Central memory CD8-positive, alpha-beta T cell (primary cell): Measurements from ENCODE around the gene KCNK5.

Experiments
- ATAC-seq: fragments of 150-1000 bp; cut with Tn5 transposase; replicated peaks from 2 replicates; pipeline ENCODE4 v1.10.0; 2022; ENCODE audit warnings: mild to moderate bottlenecking, moderate FRiP score, moderate number of reproducible peaks; ENCODE audit not compliant: poor library complexity, severe bottlenecking; ENCODE audit errors: extremely low read depth
- DNase-seq, 2 donors: peaks; one replicate each; pipeline ENCODE4 v3.0.0; 2021; ENCODE audit warnings: low spot score in 2 of 2
- H3K27ac Mint-ChIP-seq: one replicate; pipeline ENCODE4 v1.8.0; 2022; ENCODE audit warnings: low read depth, mild to moderate bottlenecking, moderate library complexity, mixed read lengths
- H3K27me3 Mint-ChIP-seq: one replicate; pipeline ENCODE4 v1.8.0; 2022; ENCODE audit warnings: mixed read lengths
- H3K36me3 Mint-ChIP-seq: one replicate; pipeline ENCODE4 v1.8.0; 2022; ENCODE audit warnings: mild to moderate bottlenecking, moderate library complexity, mixed read lengths; ENCODE audit not compliant: insufficient read depth
- H3K4me1 Mint-ChIP-seq: one replicate; pipeline ENCODE4 v1.8.0; 2022; ENCODE audit warnings: mixed read lengths
- H3K4me3 Mint-ChIP-seq: one replicate; pipeline ENCODE4 v1.8.0; 2022; ENCODE audit warnings: mild to moderate bottlenecking, moderate library complexity, mixed read lengths
- H3K9me3 Mint-ChIP-seq: one replicate; pipeline ENCODE4 v1.8.0; 2022; ENCODE audit warnings: mixed read lengths

Gene KCNK5

DNA sequence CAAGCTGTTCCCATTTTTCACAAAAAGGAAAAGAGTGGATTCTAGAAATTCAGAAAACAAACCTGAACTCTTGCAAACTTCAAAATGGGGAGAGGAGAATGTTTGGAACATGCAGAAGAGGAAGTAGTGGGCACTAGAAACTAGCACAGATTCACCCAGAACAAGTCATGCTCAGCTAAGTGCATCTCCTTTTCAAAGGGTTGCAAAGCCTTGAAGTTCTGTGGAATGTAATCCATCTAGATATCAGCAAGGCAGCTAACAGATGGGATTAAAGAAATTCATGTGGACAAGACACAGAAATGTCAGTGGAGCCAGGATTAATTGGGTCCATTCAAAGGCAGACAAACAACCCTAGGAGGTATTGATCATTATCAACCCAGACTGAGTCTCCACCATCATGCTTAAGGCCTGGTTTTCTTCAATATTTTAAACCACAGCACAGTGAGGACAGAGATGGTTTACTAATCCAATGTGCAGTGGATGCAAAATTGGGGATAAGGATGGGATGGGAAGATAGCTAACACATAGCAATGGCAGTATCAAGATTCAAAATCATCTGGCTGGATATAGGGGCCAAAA is 31.3 kb downstream of the KCNK5 start:
- H3K27ac Mint-ChIP-seq = no peak overlapping the region
- no peak for DNase-seq
- H3K9me3 Mint-ChIP-seq = no peaks in the 10 kb centered on the region
- no peak overlapping the region for H3K4me3 Mint-ChIP-seq
- H3K36me3 Mint-ChIP-seq = peaks cover 1% of the 10 kb centered on the region
- H3K4me1 Mint-ChIP-seq = no peaks in the 10 kb centered on the region
- no peaks in the 10 kb centered on the region for H3K27me3 Mint-ChIP-seq
- no peak for ATAC-seq

- Mint-ChIP-seq H3K36me3 (peaks cover 3% of the 10 kb centered on the region), H3K27me3 (no peaks in the 10 kb centered on the region), H3K4me1 (no peaks in the 10 kb centered on the region), H3K4me3 (no peak overlapping the region), H3K27ac (no peak overlapping the region), H3K9me3 (no peaks in the 10 kb centered on the region)
- ATAC-seq (no peak), DNase-seq (no peak)
Measured at GRCh38 chr6:39197521-39197920, 31.8 kb downstream of the KCNK5 start.

DNA sequence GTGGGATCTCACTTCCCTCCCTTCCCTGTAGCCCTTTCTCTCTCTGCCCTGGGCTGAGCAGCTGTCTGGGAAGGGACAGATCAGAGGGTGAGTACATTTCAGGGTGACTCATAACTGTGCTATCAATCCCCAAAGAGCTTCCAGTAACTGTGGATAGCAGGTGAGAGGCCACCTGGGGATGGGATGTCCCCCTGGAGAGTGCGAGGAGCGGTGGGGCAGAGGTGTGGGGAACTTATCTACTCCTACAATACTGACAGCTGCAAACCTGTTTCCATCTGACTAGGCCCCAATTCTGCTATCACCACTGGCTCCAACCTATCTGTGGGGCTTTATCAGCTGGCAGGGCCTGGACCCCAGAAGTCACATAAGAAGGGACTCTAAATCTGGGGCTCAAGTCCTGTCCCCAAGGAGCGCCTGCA is 32.6 kb downstream of the KCNK5 start:
- Mint-ChIP-seq H3K4me3 (no peak overlapping the region), H3K27ac (no peak overlapping the region), H3K27me3 (no peaks in the 10 kb centered on the region), H3K36me3 (peaks cover 3% of the 10 kb centered on the region), H3K4me1 (no peaks in the 10 kb centered on the region), H3K9me3 (no peaks in the 10 kb centered on the region)
- no peak for ATAC-seq
- no peak for DNase-seq

GRCh38 chr6:39195792-39196385 is 33.4 kb downstream of the KCNK5 start:
- no peak for ATAC-seq
- Mint-ChIP-seq H3K4me1 (no peaks in the 10 kb centered on the region), H3K27ac (no peak overlapping the region), H3K36me3 (peaks cover 3% of the 10 kb centered on the region), H3K9me3 (no peaks in the 10 kb centered on the region), H3K27me3 (no peaks in the 10 kb centered on the region), H3K4me3 (no peak overlapping the region)
- no peak for DNase-seq

DNA sequence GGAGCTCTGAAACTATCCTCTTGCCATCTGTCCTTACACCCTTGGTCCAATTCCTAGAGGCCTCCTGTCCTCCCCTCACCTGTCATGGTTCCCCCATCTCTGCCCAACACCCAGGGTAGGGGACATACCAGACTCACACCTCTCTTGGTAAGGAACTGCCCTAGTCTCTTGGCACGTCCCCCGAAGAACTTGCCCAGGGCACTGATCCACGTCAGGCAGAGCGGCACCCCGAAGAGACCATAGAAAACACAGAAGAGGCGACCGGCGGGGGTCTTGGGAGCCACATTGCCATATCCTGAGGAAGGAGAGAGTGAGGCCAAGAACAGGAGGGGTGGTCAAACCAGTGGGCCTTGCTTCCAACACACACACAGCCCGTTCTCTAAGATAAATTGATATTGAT is 34.8 kb downstream of the KCNK5 start:
- Mint-ChIP-seq H3K36me3 (peaks cover 3% of the 10 kb centered on the region), H3K4me3 (no peak overlapping the region), H3K27ac (no peak overlapping the region), H3K9me3 (no peaks in the 10 kb centered on the region), H3K27me3 (no peaks in the 10 kb centered on the region), H3K4me1 (no peaks in the 10 kb centered on the region)
- ATAC-seq (no peak), DNase-seq (no peak)

- H3K27ac Mint-ChIP-seq = no peak overlapping the region
Measured at GRCh38 chr6:39193201-39193791, 36.0 kb downstream of the KCNK5 start.

DNA sequence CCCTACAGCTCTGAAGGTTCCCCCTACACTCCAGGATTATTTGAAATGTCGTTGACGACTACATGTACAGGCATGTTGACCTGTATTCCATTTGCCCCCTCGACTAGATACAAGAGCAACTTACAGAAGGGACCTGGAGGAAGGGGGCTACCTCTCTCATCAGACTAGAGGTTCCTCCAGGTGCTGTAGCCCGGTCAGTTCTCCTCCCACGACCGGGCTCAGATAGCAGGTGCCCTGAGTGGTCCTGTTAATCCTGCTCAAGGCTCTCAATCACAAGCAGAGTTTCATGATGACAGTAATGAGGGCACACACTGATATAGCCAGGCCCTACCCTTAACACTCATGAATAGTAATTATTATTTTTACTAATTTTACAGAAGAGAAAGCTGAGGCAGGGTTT is 36.5 kb downstream of the KCNK5 start:
- H3K36me3 Mint-ChIP-seq = peaks cover 3% of the 10 kb centered on the region
- H3K9me3 Mint-ChIP-seq = no peaks in the 10 kb centered on the region
- no peaks in the 10 kb centered on the region for H3K27me3 Mint-ChIP-seq
- ATAC-seq (no peak), DNase-seq (no peak)
- no peak overlapping the region for H3K4me3 Mint-ChIP-seq
- no peak overlapping the region for H3K27ac Mint-ChIP-seq
- H3K4me1 Mint-ChIP-seq = no peaks in the 10 kb centered on the region

More at GRCh38 chr6:39193201-39193791, 36.0 kb downstream of the KCNK5 start:
- H3K9me3 Mint-ChIP-seq = no peaks in the 10 kb centered on the region
- ATAC-seq (no peak), DNase-seq (no peak)
- peaks cover 3% of the 10 kb centered on the region for H3K36me3 Mint-ChIP-seq
- H3K27me3 Mint-ChIP-seq = no peaks in the 10 kb centered on the region
- H3K4me1 Mint-ChIP-seq = no peaks in the 10 kb centered on the region
- H3K4me3 Mint-ChIP-seq = no peak overlapping the region

GRCh38 chr6:39191236-39191930 is 37.9 kb downstream of the KCNK5 start:
- Mint-ChIP-seq H3K9me3 (no peaks in the 10 kb centered on the region), H3K36me3 (peaks cover 3% of the 10 kb centered on the region), H3K27ac (no peak overlapping the region), H3K4me3 (no peak overlapping the region), H3K4me1 (no peaks in the 10 kb centered on the region), H3K27me3 (no peaks in the 10 kb centered on the region)
- ATAC-seq = no peak
- no peak for DNase-seq

- DNase-seq (no peak), ATAC-seq (no peak)
- H3K9me3 Mint-ChIP-seq = no peaks in the 10 kb centered on the region
- H3K36me3 Mint-ChIP-seq = peaks cover 3% of the 10 kb centered on the region
- no peak overlapping the region for H3K4me3 Mint-ChIP-seq
- no peaks in the 10 kb centered on the region for H3K4me1 Mint-ChIP-seq
- H3K27ac Mint-ChIP-seq = no peak overlapping the region
- H3K27me3 Mint-ChIP-seq = no peaks in the 10 kb centered on the region
Measured at GRCh38 chr6:39190545-39191235, 38.6 kb downstream of the KCNK5 start.

DNA sequence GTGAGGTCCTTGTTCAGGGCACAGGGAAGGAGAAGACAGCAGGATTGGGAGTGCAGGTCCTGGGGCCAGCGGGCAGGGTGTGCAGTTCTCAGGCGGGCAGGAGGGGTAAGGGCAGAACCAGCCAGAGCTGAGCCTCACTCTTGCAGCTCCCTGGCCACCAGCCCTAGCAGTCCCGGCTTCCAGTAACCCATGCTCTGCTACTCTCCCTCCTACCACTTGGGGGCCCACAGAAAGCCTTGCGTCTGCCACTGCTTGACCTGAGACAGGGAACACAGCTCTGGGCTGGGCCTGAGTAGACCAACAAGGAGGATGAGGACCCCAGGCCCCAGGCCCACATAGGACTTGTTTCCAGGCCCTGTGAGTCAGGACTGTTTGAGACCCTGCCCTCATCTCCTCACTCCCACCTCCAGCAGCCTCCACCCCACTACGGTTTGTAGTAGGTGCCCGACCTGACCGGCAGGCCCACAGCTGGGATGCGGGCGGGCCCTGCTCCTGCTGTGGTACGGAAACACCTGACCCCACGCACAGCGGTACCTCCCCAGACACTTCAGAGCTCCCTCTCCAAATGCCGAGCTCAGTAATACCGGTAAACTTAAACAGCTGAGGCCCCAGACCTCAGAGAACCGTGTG is 39.2 kb downstream of the KCNK5 start:
- ATAC-seq = no peak
- no peak overlapping the region for H3K27ac Mint-ChIP-seq
- H3K9me3 Mint-ChIP-seq = no peaks in the 10 kb centered on the region
- no peak for DNase-seq
- H3K27me3 Mint-ChIP-seq = no peaks in the 10 kb centered on the region
- H3K4me1 Mint-ChIP-seq = no peaks in the 10 kb centered on the region
- peaks cover 2% of the 10 kb centered on the region for H3K36me3 Mint-ChIP-seq
- H3K4me3 Mint-ChIP-seq = no peak overlapping the region

DNA sequence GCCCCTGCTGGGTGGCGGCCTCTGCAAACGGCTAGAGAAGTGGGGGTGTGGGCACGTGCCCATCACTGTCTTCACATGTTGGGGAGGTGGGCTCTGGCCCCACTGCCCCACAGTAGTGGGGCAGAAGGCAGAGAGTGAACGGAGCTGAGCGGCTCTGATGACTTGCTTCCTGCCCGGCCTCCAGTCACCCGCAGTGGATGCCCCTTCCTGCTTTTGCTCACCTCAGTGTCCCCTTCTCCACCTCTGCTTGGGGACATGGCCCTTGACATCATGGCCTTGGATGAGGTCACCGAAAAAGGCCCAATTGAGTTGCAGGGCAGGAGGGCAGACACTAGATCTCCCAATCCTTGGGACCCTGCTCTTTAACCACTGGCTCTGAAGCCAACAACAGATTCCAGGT is 40.1 kb downstream of the KCNK5 start:
- H3K27me3 Mint-ChIP-seq = no peaks in the 10 kb centered on the region
- no peak for ATAC-seq
- H3K27ac Mint-ChIP-seq = peak overlapping the region; percentile 63
- no peaks in the 10 kb centered on the region for H3K4me1 Mint-ChIP-seq
- H3K4me3 Mint-ChIP-seq = no peak overlapping the region
- no peak for DNase-seq
- no peaks in the 10 kb centered on the region for H3K9me3 Mint-ChIP-seq
- peaks cover 2% of the 10 kb centered on the region for H3K36me3 Mint-ChIP-seq

DNA sequence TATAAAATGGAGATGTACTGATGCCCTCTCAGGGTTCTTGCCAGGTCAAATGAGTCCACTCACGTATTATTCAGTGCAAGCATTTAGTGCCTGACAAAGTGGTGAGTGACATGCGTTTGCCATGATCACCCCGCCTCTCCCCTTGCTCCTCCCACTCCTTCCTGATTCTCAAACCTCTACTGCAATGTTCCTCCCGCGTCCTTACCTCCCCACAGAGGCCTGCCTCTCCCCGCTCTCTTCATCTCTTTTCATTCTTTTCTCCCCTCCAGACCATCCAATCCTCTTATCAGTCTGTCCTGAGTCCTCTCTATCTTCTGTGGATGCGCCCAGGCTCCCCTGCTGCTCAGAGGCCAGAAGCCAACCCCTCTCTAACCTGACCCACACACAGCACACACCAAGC is 40.7 kb downstream of the KCNK5 start:
- no peaks in the 10 kb centered on the region for H3K9me3 Mint-ChIP-seq
- no peaks in the 10 kb centered on the region for H3K27me3 Mint-ChIP-seq
- ATAC-seq (no peak), DNase-seq (no peak)
- peak overlapping the region; percentile 63 for H3K27ac Mint-ChIP-seq
- H3K4me3 Mint-ChIP-seq = no peak overlapping the region
- H3K36me3 Mint-ChIP-seq = peaks cover 2% of the 10 kb centered on the region
- H3K4me1 Mint-ChIP-seq = no peaks in the 10 kb centered on the region
